IMR-90 (cell line): ENCODE measurements around the gene FLVCR1. TPM values are rescaled to one million over a fixed set of nuclear protein-coding genes. Genes with fewer than 3 reads are reported as not detected.

Experiments
- ATAC-seq: fragments of 200-7000 bp; cut with Tn5 transposase; 2 replicates; pipeline ENCODE4 v1.9.1; 2020; ENCODE audit warnings: low read depth, mild to moderate bottlenecking, moderate library complexity
- Bru-seq: library from RNA; stranded (reverse); fragments of 400-500 nt; gene quantifications from one replicate; lab custom pipeline; 2021; lab: Mats Ljungman, UMichigan
- BruChase-seq, 2 experiments: library from RNA; stranded (reverse); fragments of 400-500 nt; gene quantifications; one replicate each; lab custom pipeline; 2021; lab: Mats Ljungman, UMichigan
- BruUV-seq: library from RNA; stranded (reverse); fragments of 400-500 nt; replicated peaks from 2 replicates; lab custom pipeline; 2021; lab: Mats Ljungman, UMichigan
- CTCF ChIA-PET: fragments of 300-600 bp; formaldehyde crosslinking; extraction: SDS; loops from one replicate; lab custom pipeline; 2021; ENCODE audit warnings: antibody characterized with exemption; lab: Yijun Ruan, JAX
- POLR2A ChIA-PET: fragments of 300-600 bp; sonication (Branson Sonifier 250); formaldehyde crosslinking; loops from one replicate; lab custom pipeline; 2022; ENCODE audit warnings: antibody characterized with exemption; ENCODE audit not compliant: unreplicated experiment; lab: Charles Lee
- DNase-seq: peaks from one replicate; pipeline ENCODE4 v3.0.0; 2013
- H2AFZ ChIP-seq: replicated peaks from 2 replicates; pipeline ENCODE3; 2013; ENCODE audit warnings: low read length, mild to moderate bottlenecking; ENCODE audit not compliant: poor library complexity
- H2AK5ac ChIP-seq: 2 replicates; pipeline ENCODE4 v1.6.1; 2013; ENCODE audit warnings: low read depth, low read length, inconsistent platforms
- H2AK9ac ChIP-seq: replicated peaks from 2 replicates; pipeline ENCODE3; 2013; ENCODE audit warnings: mild to moderate bottlenecking, low read depth, low read length, moderate library complexity; ENCODE audit not compliant: poor library complexity
- H2BK120ac ChIP-seq: 2 replicates; pipeline ENCODE4 v1.6.1; 2013; ENCODE audit warnings: low read depth, low read length, inconsistent platforms
- H2BK15ac ChIP-seq: 3 replicates; pipeline ENCODE4 v1.6.1; 2013; ENCODE audit warnings: low read depth, low read length, inconsistent platforms
- H2BK20ac ChIP-seq: 2 replicates; pipeline ENCODE4 v1.6.1; 2013; ENCODE audit warnings: low read depth, mild to moderate bottlenecking, inconsistent platforms, low read length, moderate library complexity
- H2BK5ac ChIP-seq: 2 replicates; pipeline ENCODE4 v1.6.1; 2013; ENCODE audit warnings: mild to moderate bottlenecking, low read depth, low read length, inconsistent platforms; ENCODE audit not compliant: poor library complexity, severe bottlenecking
- H3K14ac ChIP-seq: replicated peaks from 2 replicates; pipeline ENCODE4 v1.6.1; 2013; ENCODE audit warnings: low read depth, low read length, inconsistent platforms
- H3K18ac ChIP-seq: 2 replicates; pipeline ENCODE4 v1.6.1; 2013; ENCODE audit warnings: low read depth, low read length, control low read depth
- H3K23ac ChIP-seq: 2 replicates; pipeline ENCODE4 v1.6.1; 2013; ENCODE audit warnings: low read depth, low read length, inconsistent platforms
- H3K27ac ChIP-seq: 2 replicates; pipeline ENCODE4 v1.5.1; 2013; ENCODE audit warnings: mild to moderate bottlenecking, control low read depth, low read length; ENCODE audit not compliant: insufficient read depth
- H3K27me3 ChIP-seq: 2 replicates; pipeline ENCODE4 v1.6.1; 2013; ENCODE audit warnings: low read length; ENCODE audit not compliant: control insufficient read depth, insufficient read depth
- H3K36me3 ChIP-seq: 2 replicates; pipeline ENCODE4 v1.6.1; 2013; ENCODE audit warnings: low read length, mixed read lengths; ENCODE audit not compliant: control insufficient read depth, insufficient read depth
- H3K4ac ChIP-seq: 2 replicates; pipeline ENCODE4 v1.6.1; 2013; ENCODE audit warnings: low read depth, low read length, inconsistent platforms
- H3K4me1 ChIP-seq: 2 replicates; pipeline ENCODE4 v1.6.1; 2013; ENCODE audit warnings: low read length, mixed read lengths; ENCODE audit not compliant: control insufficient read depth, insufficient read depth
- H3K4me2 ChIP-seq: 2 replicates; pipeline ENCODE4 v1.6.1; 2013; ENCODE audit warnings: low read depth, mild to moderate bottlenecking, control low read depth, low read length, moderate library complexity
- H3K4me3 ChIP-seq: 2 replicates; pipeline ENCODE4 v1.5.1; 2013; ENCODE audit warnings: low read depth, mild to moderate bottlenecking, control low read depth, low read length, moderate library complexity; ENCODE audit not compliant: insufficient read depth
- H3K56ac ChIP-seq: 2 replicates; pipeline ENCODE4 v1.6.1; 2013; ENCODE audit warnings: low read length, inconsistent platforms; ENCODE audit not compliant: insufficient read depth; ENCODE audit errors: extremely low read depth
- H3K79me1 ChIP-seq, 2 experiments: 2 replicates each; pipeline ENCODE4 v1.6.1; 2013; ENCODE audit warnings: low read length in 2 of 2, inconsistent platforms in 1 of 2, low read depth in 1 of 2
- H3K9ac ChIP-seq: 2 replicates; pipeline ENCODE4 v1.6.1; 2013; ENCODE audit warnings: low read depth, low read length, control low read depth
- H3K9me1 ChIP-seq: 2 replicates; pipeline ENCODE4 v1.6.1; 2013; ENCODE audit warnings: low read length, inconsistent platforms; ENCODE audit not compliant: insufficient read depth
- H3K9me3 ChIP-seq: 2 replicates; pipeline ENCODE4 v1.6.1; 2013; ENCODE audit warnings: low read length; ENCODE audit not compliant: control insufficient read depth, insufficient read depth
- H4K20me1 ChIP-seq: 2 replicates; pipeline ENCODE4 v1.6.1; 2013; ENCODE audit warnings: low read length, inconsistent platforms; ENCODE audit not compliant: insufficient read depth
- H4K5ac ChIP-seq: 2 replicates; pipeline ENCODE4 v1.6.1; 2013; ENCODE audit warnings: mild to moderate bottlenecking, low read depth, low read length, control low read depth
- H4K8ac ChIP-seq, 2 experiments: 2 replicates each; pipeline ENCODE4 v1.6.1; 2013; ENCODE audit warnings: low read depth in 2 of 2, low read length in 2 of 2, control low read depth in 1 of 2, inconsistent platforms in 1 of 2
- H4K91ac ChIP-seq: 2 replicates; pipeline ENCODE4 v1.6.1; 2013; ENCODE audit warnings: low read depth, low read length, inconsistent platforms; ENCODE audit not compliant: insufficient read depth
- BHLHE40 ChIP-seq: fragments of 150-350 bp; IDR thresholded peaks from 2 replicates; pipeline ENCODE4 v1.6.1; 2016; ENCODE audit warnings: mild to moderate bottlenecking, low read depth, low read length
- CEBPB ChIP-seq: IDR thresholded peaks from 2 replicates; pipeline ENCODE4 v1.6.1; 2012; ENCODE audit warnings: low read depth, low read length, improper control_type of control experiment
- FOS ChIP-seq: fragments of 150-350 bp; IDR thresholded peaks from 2 replicates; pipeline ENCODE4 v1.6.1; 2016; ENCODE audit warnings: low read depth, low read length
- MAFK ChIP-seq: IDR thresholded peaks from 2 replicates; pipeline ENCODE4 v1.6.1; 2012; ENCODE audit warnings: low read depth, low read length, improper control_type of control experiment
- MAZ ChIP-seq: IDR thresholded peaks from 2 replicates; pipeline ENCODE4 v1.6.1; 2012; ENCODE audit warnings: low read depth, mild to moderate bottlenecking, low read length, improper control_type of control experiment, moderate library complexity, borderline replicate concordance
- NFE2L2 ChIP-seq: fragments of 150-350 bp; IDR thresholded peaks from 2 replicates; pipeline ENCODE4 v1.6.1; 2016; ENCODE audit warnings: low read depth, mild to moderate bottlenecking, low read length
- POLR2A ChIP-seq: IDR thresholded peaks from 2 replicates; pipeline ENCODE4 v1.6.1; 2012; ENCODE audit warnings: mild to moderate bottlenecking, low read depth, low read length
- RAD21 ChIP-seq: IDR thresholded peaks from 2 replicates; pipeline ENCODE4 v1.6.1; 2012; ENCODE audit warnings: low read length, improper control_type of control experiment
- RCOR1 ChIP-seq: IDR thresholded peaks from 2 replicates; pipeline ENCODE4 v1.6.1; 2012; ENCODE audit warnings: mild to moderate bottlenecking, low read length, improper control_type of control experiment; ENCODE audit not compliant: insufficient replicate concordance
- RFX5 ChIP-seq: IDR thresholded peaks from 2 replicates; pipeline ENCODE4 v1.8.0; 2012; ENCODE audit warnings: low read depth, mild to moderate bottlenecking, low read length, moderate library complexity
- SMC3 ChIP-seq: fragments of 150-350 bp; IDR thresholded peaks from 2 replicates; pipeline ENCODE4 v1.6.1; 2016; ENCODE audit warnings: low read depth, mild to moderate bottlenecking, antibody characterized with exemption, low read length, moderate library complexity
- WGBS, 2 experiments: methylation state at CpG; one replicate each; pipeline versions ENCODE4 v1.1.5 to v1.1.7; 2013; ENCODE audit warnings: missing lambda C conversion rate in 2 of 2; ENCODE audit not compliant: insufficient read length in 1 of 2; ENCODE audit errors: extremely low coverage in 2 of 2; 5-methylcytosine and 5-hydroxymethylcytosine counted together
- dilution Hi-C: fragments of 300-500 bp; cut with HindIII; formaldehyde crosslinking; loops from one replicate; pipeline ENCODE4 v1.14.3; 2018; ENCODE audit warnings: low sequenced_read_pairs; ENCODE audit not compliant: unreplicated experiment
- in situ Hi-C: fragments of 300-500 bp; cut with MboI; formaldehyde crosslinking; loops from 3 replicates; pipeline ENCODE4 v1.14.3; 2019; ENCODE audit warnings: low sequenced_read_pairs, inconsistent platforms, mixed read lengths
- intact Hi-C: fragments of 100-400 bp; cut with micrococcal nuclease; formaldehyde crosslinking; loops from 2 replicates; pipeline ENCODE4 v1.10.0; 2022
- long read RNA-seq: library from polyadenylated mRNA; unstranded; transcript quantifications from one replicate; pipeline ENCODE4 v2.0.0, GENCODE V29; 2021; ENCODE audit not compliant: unreplicated experiment
- polyA plus RNA-seq, 3 experiments: library from polyadenylated mRNA; depleted of rRNA; stranded (reverse); fragments of >200 nt; gene quantifications; 2 replicates each; pipeline ENCODE4 v1.2.3, GENCODE V29; 2012; ENCODE audit warnings: low replicate concordance in 1 of 3
- total RNA-seq: library from RNA; depleted of rRNA; stranded (reverse); fragments of >200 nt; gene quantifications from 2 replicates; pipeline ENCODE4 v1.2.3, GENCODE V29; 2012; rRNA removed
- TF ChIP-seq, protein P1 (sequence below): conservative IDR thresholded peaks from 2 replicates; pipeline ENCODE4 v1.5.1; 2012; ENCODE audit warnings: mild to moderate bottlenecking, low read depth, low read length, improper control_type of control experiment
- TF ChIP-seq, protein P2 (sequence below): fragments of 150-350 bp; IDR thresholded peaks from 2 replicates; pipeline ENCODE4 v1.6.1; 2017; ENCODE audit warnings: mild to moderate bottlenecking, antibody characterized with exemption, low read length, low read depth

The FLVCR1 gene
- total RNA-seq (3.9 and 6.7 TPM in 2 replicates), polyA plus RNA-seq (2012; rRNA removed) (1.9 and 2.4 TPM in 2 replicates), Bru-seq, nascent RNA (percentile 69 among the genes with signal in this experiment), BruChase-seq, experiment 1, labeled RNA remaining after a 6-hour chase (percentile 73 among the genes with signal in this experiment), BruChase-seq, experiment 2, labeled RNA remaining after a 2-hour chase (percentile 78 among the genes with signal in this experiment)
- 0.67 and 0.69 TPM in 2 replicates for polyA plus RNA-seq (2012; cell fraction: cytosol; rRNA removed)
- 3.9 and 9.4 TPM in 2 replicates for polyA plus RNA-seq (2012; cell fraction: nucleus; rRNA removed; ENCODE audit: low replicate concordance)
- long read RNA-seq = 0 reads

DNA sequence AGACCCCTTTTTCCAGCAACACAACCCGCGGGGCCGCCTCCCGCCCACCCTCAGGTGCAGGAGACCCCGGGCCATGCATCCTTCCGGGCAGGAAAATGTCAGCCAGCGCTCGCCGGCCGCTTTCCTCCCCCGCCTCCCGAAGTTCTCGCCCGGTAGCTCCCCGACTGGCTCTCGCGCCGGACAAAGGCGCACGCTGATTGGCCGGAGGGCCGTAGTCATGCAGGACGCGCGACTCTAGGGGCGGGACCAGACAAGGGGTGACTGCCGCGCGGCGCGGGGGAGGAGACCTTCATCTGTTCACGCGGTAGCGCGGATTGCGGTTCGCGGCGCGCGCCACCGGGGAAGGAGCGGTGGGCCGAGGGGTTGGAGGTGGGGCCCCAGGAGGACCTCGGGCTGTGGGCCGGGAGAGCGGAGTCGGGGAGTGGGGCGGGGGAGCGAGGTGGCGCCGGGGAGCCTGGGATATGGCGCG is at the start of gene FLVCR1:
FLVCR1 (plus strand) TSS at position 284 of the 469 bp plus-strand sequence; CDS start at position 462, 178 bp downstream.
- Histone ChIP-seq H3K9me1 (peaks cover 9% of the 10 kb centered on the region), H3K9me3 (no peaks in the 10 kb centered on the region), H3K18ac (no peak within 1 kb of the TSS; the same call in 1 of the 2 replicates), H3K4me3 (peak within 1 kb of the TSS; percentile 63), H3K4me2 (peak within 1 kb of the TSS; percentile 99), H3K56ac (0 out of 2 replicates have a peak within 1 kb of the TSS, but pooled peaks have one; percentile 0), H3K14ac (peak within 1 kb of the TSS; percentile 76), H4K91ac (peak within 1 kb of the TSS; percentile 11; the same call in 1 of the 2 replicates), H2BK120ac (peak within 1 kb of the TSS; percentile 1; the same call in 1 of the 2 replicates), H2AFZ (peak within 1 kb of the TSS; percentile 92), H3K4ac (peak within 1 kb of the TSS; percentile 60), H2BK5ac (peak within 1 kb of the TSS; percentile 50), H3K79me1 (peaks cover 5 to 32% of the 10 kb centered on the region in 2 experiments; a peak in 3 of 4 replicates), H2BK20ac (no peak within 1 kb of the TSS), H2AK9ac (peak within 1 kb of the TSS; percentile 96), H3K23ac (peak within 1 kb of the TSS; percentile 94), H4K8ac (peak within 1 kb of the TSS; percentile 5 to 61; a peak in 3 of 4 replicates), H2BK15ac (no peak within 1 kb of the TSS), H4K5ac (peak within 1 kb of the TSS; percentile 67; the same call in 1 of the 2 replicates), H3K9ac (peak within 1 kb of the TSS; percentile 49), H2AK5ac (peak within 1 kb of the TSS; percentile 20), H3K4me1 (peaks cover 9% of the 10 kb centered on the region), H3K27ac (peak within 1 kb of the TSS; percentile 56), H4K20me1 (no peaks in the 10 kb centered on the region), H3K36me3 (no peaks in the 10 kb centered on the region), H3K27me3 (no peaks in the 10 kb centered on the region)
- WGBS, 2 experiments = 0% methylated on average over 17 of the region's 54 CpGs; no CpG with 5 or more reads in 1 of the 2 experiments
- intact Hi-C loops = loop anchor here (2.0 to 5.0 kb wide), 2 partner anchors 36 to 93 kb away; partner anchors contain the start of gene VASH2
- ChIA-PET CTCF (interaction anchor here (0.7 to 1.0 kb wide), 2 partner anchors 16 to 139 kb away, joined by 3 to 4 read pairs; no protein-coding TSS in a partner anchor), POLR2A (interaction anchor here (0.5 to 1.0 kb wide), 3 partner anchors 24 to 178 kb away, joined by 3 to 20 read pairs (median 12); no protein-coding TSS in a partner anchor)
- DNase-seq = peak; percentile 94
- dilution Hi-C loops = no loop called here
- in situ Hi-C loops = no loop called here
- no TSS peak for BruUV-seq
- peak; percentile 99 for ATAC-seq
- TF ChIP-seq RCOR1 (no peak), NFE2L2 (no peak), RFX5 (no peak), FOS (no peak), RAD21 (no peak), MAZ (peak; percentile 71; the same call in 1 of the 2 replicates), SMC3 (no peak), BHLHE40 (no peak), POLR2A (peak; percentile 79), MAFK (no peak), CEBPB (no peak)
- TF ChIP-seq, protein P1, sequence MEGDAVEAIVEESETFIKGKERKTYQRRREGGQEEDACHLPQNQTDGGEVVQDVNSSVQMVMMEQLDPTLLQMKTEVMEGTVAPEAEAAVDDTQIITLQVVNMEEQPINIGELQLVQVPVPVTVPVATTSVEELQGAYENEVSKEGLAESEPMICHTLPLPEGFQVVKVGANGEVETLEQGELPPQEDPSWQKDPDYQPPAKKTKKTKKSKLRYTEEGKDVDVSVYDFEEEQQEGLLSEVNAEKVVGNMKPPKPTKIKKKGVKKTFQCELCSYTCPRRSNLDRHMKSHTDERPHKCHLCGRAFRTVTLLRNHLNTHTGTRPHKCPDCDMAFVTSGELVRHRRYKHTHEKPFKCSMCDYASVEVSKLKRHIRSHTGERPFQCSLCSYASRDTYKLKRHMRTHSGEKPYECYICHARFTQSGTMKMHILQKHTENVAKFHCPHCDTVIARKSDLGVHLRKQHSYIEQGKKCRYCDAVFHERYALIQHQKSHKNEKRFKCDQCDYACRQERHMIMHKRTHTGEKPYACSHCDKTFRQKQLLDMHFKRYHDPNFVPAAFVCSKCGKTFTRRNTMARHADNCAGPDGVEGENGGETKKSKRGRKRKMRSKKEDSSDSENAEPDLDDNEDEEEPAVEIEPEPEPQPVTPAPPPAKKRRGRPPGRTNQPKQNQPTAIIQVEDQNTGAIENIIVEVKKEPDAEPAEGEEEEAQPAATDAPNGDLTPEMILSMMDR = no peak
- TF ChIP-seq, protein P2, sequence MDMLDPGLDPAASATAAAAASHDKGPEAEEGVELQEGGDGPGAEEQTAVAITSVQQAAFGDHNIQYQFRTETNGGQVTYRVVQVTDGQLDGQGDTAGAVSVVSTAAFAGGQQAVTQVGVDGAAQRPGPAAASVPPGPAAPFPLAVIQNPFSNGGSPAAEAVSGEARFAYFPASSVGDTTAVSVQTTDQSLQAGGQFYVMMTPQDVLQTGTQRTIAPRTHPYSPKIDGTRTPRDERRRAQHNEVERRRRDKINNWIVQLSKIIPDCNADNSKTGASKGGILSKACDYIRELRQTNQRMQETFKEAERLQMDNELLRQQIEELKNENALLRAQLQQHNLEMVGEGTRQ = no peak; the same call in 1 of the 2 replicates
